ENCODE measurements around the gene OPCML. TPM values are rescaled to one million over a fixed set of nuclear protein-coding genes. Genes with fewer than 3 reads are reported as not detected.

The OPCML gene
- total and polyA plus RNA-seq, 2 of the 13 experiments (the other 11 are each of a cell fraction or from before 2014, with no cell fraction given) = not detected

DNA sequence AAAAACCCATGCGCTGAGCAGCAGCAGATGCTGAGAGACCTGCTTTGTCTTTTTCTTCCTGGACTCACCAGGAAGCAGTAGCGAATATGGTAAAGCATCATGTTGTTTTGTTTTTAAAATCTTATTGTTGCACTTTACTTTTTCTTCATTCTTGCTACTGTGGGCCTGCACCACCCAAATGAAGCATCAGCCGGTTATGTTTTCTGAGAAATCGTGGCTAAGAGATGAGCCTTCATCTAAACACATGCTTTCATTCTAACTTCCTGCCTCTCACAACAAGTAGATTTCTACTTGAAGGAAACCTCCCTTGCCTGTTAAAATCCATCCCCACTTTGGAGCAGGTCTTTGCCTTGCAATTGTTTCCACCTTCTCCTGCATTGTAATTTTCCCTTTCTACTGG lies 1136.0 kb downstream of the OPCML start:
- Histone ChIP-seq H3K4me2 (ENCODE audit: low read depth, low read length) (no peak overlapping the region), H3K4me1 (ENCODE audit: insufficient read depth, low read length) (no peaks in the 10 kb centered on the region), H3K9ac (ENCODE audit: insufficient read depth, low read depth, low read length) (no peak overlapping the region), H4K20me1 (ENCODE audit: insufficient read depth, low read length) (no peaks in the 10 kb centered on the region), H3K27me3 (ENCODE audit: control insufficient read depth in 1 of 2, insufficient read depth in 2 of 2, low read length in 2 of 2) (no peaks in the 10 kb centered on the region), H3K27ac (ENCODE audit: extremely low read length, insufficient read depth, low read length) (no peak overlapping the region), H3K4me3 (replicated peaks in 1 of 3; ENCODE audit: insufficient read depth in 1 of 3, low read depth in 2 of 3, low read length in 3 of 3) (no peak overlapping the region), H3K9me3 (ENCODE audit: low read length) (peaks cover 64% of the 10 kb centered on the region), H3K36me3 (replicated peaks in 1 of 2; ENCODE audit: control insufficient read depth in 1 of 2, insufficient read depth in 2 of 2, low read length in 2 of 2) (no peaks in the 10 kb centered on the region), H3K79me2 (ENCODE audit: insufficient read depth, low read length) (no peaks in the 10 kb centered on the region), H2AFZ (ENCODE audit: low read length) (no peak overlapping the region)
- in situ Hi-C loops (cut with HindIII; ENCODE audit: extremely low pct_ligation_motif_present, low pct_unique_long_range_greater_than_20kb) = no loop called here
- no peak for DNase-seq (ENCODE audit: low spot score)
- ChIA-PET POLR2A (no interaction called here), CTCF (ENCODE audit: low intra/inter-chr PET ratio, low total read pairs) (no interaction called here)
- BruUV-seq (replicated peaks) = no TSS peak
- intact Hi-C loops (cut with micrococcal nuclease; ENCODE audit: unreplicated experiment) = no loop called here
- FAIRE-seq = no peak
- no peak for TF ChIP-seq FOXJ3 (CRISPR knock-in tag; IDR thresholded peaks at IDR 0.05; ENCODE audit: borderline replicate concordance)
- no peak for TF ChIP-seq NFE2 (CRISPR knock-in tag; IDR thresholded peaks at IDR 0.05)
- TF ChIP-seq, protein P1, sequence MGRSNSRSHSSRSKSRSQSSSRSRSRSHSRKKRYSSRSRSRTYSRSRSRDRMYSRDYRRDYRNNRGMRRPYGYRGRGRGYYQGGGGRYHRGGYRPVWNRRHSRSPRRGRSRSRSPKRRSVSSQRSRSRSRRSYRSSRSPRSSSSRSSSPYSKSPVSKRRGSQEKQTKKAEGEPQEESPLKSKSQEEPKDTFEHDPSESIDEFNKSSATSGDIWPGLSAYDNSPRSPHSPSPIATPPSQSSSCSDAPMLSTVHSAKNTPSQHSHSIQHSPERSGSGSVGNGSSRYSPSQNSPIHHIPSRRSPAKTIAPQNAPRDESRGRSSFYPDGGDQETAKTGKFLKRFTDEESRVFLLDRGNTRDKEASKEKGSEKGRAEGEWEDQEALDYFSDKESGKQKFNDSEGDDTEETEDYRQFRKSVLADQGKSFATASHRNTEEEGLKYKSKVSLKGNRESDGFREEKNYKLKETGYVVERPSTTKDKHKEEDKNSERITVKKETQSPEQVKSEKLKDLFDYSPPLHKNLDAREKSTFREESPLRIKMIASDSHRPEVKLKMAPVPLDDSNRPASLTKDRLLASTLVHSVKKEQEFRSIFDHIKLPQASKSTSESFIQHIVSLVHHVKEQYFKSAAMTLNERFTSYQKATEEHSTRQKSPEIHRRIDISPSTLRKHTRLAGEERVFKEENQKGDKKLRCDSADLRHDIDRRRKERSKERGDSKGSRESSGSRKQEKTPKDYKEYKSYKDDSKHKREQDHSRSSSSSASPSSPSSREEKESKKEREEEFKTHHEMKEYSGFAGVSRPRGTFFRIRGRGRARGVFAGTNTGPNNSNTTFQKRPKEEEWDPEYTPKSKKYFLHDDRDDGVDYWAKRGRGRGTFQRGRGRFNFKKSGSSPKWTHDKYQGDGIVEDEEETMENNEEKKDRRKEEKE (IDR thresholded peaks at IDR 0.05) = no peak
- TF ChIP-seq, protein P2, sequence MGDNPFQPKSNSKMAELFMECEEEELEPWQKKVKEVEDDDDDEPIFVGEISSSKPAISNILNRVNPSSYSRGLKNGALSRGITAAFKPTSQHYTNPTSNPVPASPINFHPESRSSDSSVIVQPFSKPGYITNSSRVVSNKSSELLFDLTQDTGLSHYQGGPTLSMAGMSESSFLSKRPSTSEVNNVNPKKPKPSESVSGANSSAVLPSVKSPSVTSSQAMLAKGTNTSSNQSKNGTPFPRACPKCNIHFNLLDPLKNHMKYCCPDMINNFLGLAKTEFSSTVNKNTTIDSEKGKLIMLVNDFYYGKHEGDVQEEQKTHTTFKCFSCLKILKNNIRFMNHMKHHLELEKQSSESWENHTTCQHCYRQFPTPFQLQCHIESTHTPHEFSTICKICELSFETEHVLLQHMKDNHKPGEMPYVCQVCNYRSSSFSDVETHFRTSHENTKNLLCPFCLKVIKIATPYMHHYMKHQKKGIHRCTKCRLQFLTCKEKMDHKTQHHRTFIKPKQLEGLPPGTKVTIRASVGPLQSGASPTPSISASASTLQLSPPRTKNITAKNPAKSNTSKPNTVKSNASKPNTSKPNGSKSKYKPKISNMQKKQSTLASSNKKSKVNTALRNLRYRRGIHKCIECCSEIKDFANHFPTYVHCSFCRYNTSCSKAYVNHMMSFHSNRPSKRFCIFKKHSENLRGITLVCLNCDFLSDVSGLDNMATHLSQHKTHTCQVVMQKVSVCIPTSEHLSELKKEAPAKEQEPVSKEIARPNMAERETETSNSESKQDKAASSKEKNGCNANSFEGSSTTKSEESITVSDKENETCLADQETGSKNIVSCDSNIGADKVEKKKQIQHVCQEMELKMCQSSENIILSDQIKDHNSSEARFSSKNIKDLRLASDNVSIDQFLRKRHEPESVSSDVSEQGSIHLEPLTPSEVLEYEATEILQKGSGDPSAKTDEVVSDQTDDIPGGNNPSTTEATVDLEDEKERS (CRISPR knock-in tag; IDR thresholded peaks at IDR 0.05) = no peak
- TF ChIP-seq THYN1 (CRISPR knock-in tag; IDR thresholded peaks at IDR 0.05; ENCODE audit: borderline replicate concordance, low read depth) = no peak
- TF ChIP-seq SMAD3 (CRISPR knock-in tag; IDR thresholded peaks at IDR 0.05) = no peak
- no peak for TF ChIP-seq GFI1 (CRISPR knock-in tag; IDR thresholded peaks at IDR 0.05; ENCODE audit: borderline replicate concordance)
- TF ChIP-seq PITX1 (CRISPR knock-in tag; IDR thresholded peaks at IDR 0.05) = no peak
- TF ChIP-seq, protein P3, sequence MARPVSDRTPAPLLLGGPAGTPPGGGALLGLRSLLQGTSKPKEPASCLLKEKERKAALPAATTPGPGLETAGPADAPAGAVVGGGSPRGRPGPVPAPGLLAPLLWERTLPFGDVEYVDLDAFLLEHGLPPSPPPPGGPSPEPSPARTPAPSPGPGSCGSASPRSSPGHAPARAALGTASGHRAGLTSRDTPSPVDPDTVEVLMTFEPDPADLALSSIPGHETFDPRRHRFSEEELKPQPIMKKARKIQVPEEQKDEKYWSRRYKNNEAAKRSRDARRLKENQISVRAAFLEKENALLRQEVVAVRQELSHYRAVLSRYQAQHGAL (CRISPR knock-in tag; IDR thresholded peaks at IDR 0.05; ENCODE audit: not compliant biosample characterization) = no peak
- no peak for TF ChIP-seq ZNF670 (CRISPR knock-in tag; IDR thresholded peaks at IDR 0.05; ENCODE audit: borderline replicate concordance)
- no peak for TF ChIP-seq YEATS4 (CRISPR knock-in tag; IDR thresholded peaks at IDR 0.05; ENCODE audit: borderline replicate concordance)
- TF ChIP-seq, protein P4, sequence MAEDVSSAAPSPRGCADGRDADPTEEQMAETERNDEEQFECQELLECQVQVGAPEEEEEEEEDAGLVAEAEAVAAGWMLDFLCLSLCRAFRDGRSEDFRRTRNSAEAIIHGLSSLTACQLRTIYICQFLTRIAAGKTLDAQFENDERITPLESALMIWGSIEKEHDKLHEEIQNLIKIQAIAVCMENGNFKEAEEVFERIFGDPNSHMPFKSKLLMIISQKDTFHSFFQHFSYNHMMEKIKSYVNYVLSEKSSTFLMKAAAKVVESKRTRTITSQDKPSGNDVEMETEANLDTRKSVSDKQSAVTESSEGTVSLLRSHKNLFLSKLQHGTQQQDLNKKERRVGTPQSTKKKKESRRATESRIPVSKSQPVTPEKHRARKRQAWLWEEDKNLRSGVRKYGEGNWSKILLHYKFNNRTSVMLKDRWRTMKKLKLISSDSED (CRISPR knock-in tag; IDR thresholded peaks at IDR 0.05) = no peak
- WGBS (ENCODE audit: low lambda C conversion rate) = 20% methylated on average over 4 of the region's 4 CpGs
- ATAC-seq = no peak

Data from HepG2 (cell line).